Erythroblast (primary cell): ENCODE results near the gene ATP2A2.

Source experiments
- GATA1 ChIP-seq: IDR thresholded peaks from 2 replicates; pipeline ENCODE4 v1.6.1; 2011; ENCODE audit warnings: low read depth, mild to moderate bottlenecking, control low read depth, low read length, moderate library complexity
- POLR2A ChIP-seq: IDR thresholded peaks from 2 replicates; pipeline ENCODE4 v1.6.1; 2011; ENCODE audit warnings: mild to moderate bottlenecking, low read length

GRCh38 chr12:110373962-110374611 is 93.0 kb downstream of the ATP2A2 start:
- TF ChIP-seq POLR2A (no peak), GATA1 (no peak)
